NCI-H128 (cell line): Measurements from ENCODE around the gene POTEF.
"Not testable (repeated sequence)": the region's sequence is repeated elsewhere in the genome, so short reads cannot be mapped to it uniquely, and the experiment has no call there.

Experiments used
- DNase-seq: peaks from one replicate; lab custom pipeline; 2025; ENCODE audit not compliant: unreplicated experiment; lab: John Stamatoyannopoulos, UW

Gene POTEF

GRCh38 chr2:130129120-130129829, at the start of gene POTEF:
Gene POTEF, minus strand, starts transcription at chr2:130129222. Its CDS starts 8,707 bp downstream, at chr2:130120515.
- not testable (repeated sequence) for DNase-seq

- not testable (repeated sequence) for DNase-seq
These were observed 45.8 kb upstream of the POTEF start for GRCh38 chr2:130174866-130175265.

DNA sequence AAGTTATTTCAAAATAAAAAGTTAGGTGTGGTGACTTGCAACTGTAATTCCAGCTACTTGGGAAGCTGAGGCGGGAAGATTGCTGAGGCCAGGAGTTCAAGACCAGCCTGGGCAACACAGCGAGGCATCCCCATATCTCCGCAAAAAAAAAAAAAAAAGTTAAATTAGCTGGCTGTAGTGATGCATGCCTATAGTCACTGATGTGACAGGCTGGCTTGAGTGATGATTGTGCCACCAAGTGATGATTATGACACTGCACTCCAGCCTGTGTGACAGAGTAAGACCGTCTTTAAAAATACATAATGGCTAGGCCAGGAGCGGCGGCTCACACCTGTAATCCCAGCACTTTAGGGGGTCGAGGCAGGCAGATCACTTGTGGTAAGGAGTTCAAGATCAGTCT, 40.9 kb upstream of the POTEF start:
- DNase-seq: no peak

DNA sequence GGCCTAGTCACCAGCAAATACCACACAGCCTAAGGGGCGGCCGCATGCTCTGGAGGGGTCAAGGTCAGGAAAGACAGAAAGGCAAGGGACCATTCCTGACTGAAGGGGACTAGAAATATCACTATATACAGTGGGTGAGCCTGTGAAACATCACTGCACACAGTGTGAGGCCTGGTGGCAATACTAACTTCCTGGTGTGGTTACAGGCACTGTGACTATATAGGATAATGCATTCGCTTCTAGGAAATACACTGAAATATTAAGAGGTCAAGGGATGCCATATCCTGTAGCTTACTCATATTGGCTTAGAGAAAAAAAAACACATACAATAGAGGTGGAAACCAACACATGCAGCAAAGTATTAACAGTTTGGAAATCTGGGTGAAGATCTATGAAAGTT, 40.1 kb upstream of the POTEF start:
- DNase-seq: not testable (repeated sequence)

DNA sequence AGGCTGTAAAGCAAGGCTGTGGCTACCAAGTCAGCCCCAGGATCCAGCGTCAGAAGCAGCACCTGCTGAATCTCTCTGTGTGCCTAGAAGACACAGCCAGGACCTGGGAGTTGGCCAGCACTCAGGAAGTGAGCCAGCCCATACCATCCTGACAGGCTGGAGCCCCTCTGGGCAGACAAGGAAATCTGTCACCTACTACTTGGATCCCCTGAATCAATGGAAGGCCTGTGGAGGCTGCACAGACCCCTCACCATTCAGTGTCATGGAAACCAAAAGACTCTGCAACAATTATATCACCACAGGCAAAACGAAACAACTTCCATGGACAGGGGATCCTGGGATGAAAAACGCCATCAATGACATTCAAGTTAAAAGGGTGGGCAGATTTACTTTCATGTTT, 37.6 kb upstream of the POTEF start:
- DNase-seq: not testable (repeated sequence)

- no peak for DNase-seq
These were observed 36.4 kb upstream of the POTEF start for GRCh38 chr2:130165293-130166016.

DNA sequence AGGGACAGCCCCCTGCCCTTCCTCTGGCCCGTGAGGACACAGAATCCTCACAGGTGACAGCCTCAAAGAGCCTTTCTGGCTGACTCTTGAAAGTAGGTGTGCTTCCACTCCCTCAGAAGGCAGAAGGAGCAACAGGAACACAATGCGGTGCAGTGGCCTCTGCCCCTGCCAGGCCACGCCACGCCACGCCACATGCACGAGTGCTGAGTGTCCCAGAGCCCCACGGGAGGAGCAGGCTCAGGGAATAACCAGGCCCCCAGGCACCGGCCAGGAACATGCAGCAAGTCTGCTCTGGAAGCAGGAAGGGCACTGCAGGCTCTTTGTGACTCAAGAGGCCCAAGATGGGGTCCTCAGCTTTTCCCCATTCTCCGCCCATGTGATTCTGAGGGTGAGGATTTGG, 33.9 kb upstream of the POTEF start:
- no peak for DNase-seq

GRCh38 chr2:130162486-130162885, 33.5 kb upstream of the POTEF start:
- DNase-seq: not testable (repeated sequence)

DNA sequence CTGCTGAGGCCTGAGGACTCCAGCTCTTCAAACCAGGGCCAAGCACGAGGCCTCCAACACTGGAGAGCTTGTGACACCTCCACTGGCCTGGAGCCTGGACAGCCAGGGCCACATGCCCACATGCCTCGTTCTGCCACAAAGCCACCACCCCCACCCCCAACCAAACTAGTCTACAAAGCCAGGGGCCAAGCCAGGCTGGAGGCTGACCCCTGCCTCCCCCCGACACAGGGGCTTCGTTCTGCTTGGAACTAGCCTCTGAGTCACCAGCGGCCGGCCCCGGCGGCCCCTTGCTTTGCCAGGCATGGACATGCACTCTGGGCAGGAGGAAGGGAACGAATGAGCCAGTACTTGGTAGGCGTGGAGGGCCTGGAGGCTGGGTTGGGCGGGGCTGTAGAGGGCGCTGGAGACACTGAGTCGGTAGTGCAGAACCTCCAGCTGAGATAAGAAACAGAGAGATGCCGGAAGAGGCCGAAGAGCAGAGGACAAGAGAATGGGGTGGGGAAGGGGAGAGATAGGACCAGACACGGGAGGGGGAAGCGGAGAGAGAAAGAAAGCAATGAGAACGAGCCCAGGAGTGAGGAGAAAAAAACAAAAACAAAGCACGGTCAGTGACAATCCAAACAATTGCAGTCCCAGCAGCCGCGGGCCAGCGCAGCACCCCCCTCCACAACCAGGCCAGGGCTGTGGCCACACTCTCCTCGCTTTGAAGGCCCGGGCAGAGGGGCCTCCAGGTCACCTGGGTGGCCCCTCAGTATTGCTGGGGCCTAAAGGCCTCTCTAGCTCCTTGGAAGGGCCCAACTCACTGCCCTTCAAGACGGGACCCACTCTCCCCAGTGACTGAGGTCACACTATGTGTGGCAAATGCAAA, 32.0 kb upstream of the POTEF start:
- not testable (repeated sequence) for DNase-seq

DNA sequence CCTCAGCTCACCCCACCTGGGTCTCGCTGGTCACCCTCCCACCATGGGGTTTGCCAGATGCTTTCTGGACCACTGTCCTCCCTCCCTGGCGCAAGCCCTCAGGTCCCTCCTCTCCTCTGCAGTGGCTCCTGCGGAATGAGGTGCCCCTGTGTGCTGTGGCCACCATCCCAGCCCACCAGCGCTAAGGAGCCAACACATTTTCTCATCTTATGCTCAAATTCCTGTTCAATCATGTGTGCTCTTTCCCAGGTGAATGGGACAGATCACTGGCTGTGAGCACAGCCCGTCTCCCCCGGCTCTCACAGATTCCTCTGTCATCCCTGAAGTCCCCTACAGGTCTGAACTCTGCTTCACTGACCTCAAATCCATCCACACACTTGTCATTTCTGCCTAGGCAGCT, 31.1 kb upstream of the POTEF start:
- DNase-seq: no peak

DNA sequence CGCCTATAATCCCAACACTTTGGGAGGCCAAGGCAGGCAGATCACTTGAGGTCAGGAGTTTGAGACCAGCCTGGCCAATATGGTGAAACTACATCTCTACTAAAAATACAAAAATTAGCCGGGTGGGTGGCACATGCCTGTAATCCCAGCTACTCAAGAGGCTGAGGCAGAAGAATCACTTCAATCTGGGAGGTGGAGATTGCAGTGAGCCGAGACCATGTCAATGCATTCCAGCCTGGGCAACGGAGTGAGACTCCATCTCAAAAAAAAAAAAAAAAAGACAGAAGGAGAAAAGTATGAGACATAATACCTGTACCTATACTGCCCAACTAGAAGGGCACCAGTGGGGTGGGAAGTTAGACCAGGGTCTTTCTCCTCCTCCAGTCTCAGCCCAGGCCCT, 30.4 kb upstream of the POTEF start:
- DNase-seq: not testable (repeated sequence)

- DNase-seq: no peak
These were observed 29.6 kb upstream of the POTEF start for GRCh38 chr2:130158631-130159030.

DNA sequence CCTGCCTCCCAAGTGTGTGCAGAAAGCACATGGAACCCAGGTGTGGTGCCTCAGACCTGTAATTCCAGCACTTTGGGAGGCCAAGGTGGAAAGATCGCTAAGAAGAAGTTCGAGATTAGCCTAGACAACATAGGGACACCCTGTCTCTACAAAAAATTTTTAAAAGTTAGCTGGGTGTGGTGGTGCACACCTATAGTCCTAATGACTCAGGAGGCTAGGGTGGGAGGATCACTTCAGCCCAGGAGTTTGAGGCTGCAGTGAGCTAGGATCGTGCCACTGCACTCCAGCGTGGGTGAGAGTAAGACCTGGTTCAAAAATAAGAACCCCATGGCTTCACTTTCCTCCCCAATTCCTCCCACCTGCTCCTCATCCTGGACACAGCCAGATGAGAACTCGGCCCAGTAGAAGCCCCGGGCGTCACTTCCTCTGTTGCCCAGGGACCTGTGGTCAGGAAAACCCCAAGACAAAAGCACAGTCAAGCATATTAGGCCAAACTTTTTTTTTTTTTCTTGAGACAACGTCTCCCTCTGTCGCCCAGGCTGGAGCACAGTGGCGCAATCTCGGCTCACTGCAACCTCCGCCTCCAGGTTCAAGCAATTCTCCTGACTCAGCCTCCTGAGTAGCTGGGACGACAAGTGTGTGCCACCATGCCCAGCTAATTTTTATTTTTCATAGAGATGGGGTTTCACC, 28.9 kb upstream of the POTEF start:
- DNase-seq: not testable (repeated sequence)

DNA sequence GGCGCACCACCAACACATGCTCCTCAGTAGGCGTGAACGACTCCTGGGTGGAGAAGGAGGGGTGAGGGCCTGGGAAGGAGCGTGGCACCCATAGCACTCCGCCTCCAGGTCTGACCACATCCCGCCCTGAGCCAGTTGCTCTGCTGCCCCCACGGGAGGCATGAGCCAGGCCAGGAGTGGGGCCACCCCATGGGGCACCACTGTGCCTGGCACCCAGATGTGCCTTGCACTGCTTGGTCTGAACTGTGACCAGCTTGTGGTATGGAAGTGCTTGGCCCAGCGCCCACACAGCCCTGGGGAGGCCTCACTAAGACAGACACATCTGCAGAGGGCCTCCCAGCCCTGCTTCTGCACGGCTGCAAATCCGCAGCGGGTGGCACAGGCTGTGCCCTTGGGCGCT, 28.3 kb upstream of the POTEF start:
- not testable (repeated sequence) for DNase-seq

- DNase-seq: no peak
These were observed 27.6 kb upstream of the POTEF start for GRCh38 chr2:130156624-130157004.

GRCh38 chr2:130155956-130156623, 27.1 kb upstream of the POTEF start:
- not testable (repeated sequence) for DNase-seq

GRCh38 chr2:130154773-130155765, 26.0 kb upstream of the POTEF start:
- DNase-seq: no peak

- not testable (repeated sequence) for DNase-seq
These were observed 25.4 kb upstream of the POTEF start for GRCh38 chr2:130154423-130154770.

- DNase-seq: not testable (repeated sequence)
These were observed 24.9 kb upstream of the POTEF start for GRCh38 chr2:130153721-130154422.
